ENCODE results near the gene DMRTA2.

DNA sequence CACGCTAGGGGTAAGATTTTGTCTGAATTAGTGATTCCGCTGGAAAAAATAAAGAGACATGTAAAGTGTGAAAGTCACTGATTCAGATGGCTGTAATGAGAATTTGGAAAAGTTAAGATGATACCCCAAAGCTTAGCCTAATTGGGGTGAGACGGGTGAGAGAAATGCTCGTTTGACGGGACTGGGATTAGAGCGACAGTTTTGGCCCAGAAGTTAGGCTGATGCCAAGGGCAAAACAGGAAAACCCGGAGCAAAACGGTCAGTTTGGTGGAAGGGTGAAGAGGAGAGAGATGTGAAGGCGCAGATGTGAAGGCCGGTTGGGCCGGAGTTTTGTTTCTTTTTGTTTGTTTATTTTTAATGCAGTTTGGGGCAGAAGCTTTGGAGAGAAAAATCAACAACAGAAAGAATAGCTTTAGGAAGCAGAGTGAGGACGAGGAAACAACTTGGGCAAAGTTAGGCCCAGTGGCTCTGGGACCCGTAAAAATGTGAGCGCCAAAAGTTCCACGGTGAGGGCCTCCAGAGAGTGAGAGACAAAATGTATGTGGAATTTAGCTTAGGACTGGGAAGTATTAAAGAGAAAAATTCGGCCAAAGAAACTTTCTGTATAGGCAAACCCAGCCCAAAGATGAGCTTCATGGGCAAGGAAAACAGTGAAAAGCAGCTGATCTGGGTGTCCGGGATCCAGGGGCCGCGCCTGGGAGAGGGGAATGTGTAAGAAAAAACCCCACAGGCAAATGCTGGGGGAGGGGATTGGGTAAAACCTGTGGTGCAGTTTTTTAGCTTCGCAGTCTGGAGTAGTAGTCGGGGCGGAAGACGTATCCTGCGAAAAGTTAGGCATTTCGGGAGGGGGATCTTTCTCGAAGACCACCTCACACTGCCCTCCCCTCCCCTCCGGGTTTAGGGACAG, 1.2 kb downstream of the DMRTA2 start:
- TF ChIP-seq, protein P1, sequence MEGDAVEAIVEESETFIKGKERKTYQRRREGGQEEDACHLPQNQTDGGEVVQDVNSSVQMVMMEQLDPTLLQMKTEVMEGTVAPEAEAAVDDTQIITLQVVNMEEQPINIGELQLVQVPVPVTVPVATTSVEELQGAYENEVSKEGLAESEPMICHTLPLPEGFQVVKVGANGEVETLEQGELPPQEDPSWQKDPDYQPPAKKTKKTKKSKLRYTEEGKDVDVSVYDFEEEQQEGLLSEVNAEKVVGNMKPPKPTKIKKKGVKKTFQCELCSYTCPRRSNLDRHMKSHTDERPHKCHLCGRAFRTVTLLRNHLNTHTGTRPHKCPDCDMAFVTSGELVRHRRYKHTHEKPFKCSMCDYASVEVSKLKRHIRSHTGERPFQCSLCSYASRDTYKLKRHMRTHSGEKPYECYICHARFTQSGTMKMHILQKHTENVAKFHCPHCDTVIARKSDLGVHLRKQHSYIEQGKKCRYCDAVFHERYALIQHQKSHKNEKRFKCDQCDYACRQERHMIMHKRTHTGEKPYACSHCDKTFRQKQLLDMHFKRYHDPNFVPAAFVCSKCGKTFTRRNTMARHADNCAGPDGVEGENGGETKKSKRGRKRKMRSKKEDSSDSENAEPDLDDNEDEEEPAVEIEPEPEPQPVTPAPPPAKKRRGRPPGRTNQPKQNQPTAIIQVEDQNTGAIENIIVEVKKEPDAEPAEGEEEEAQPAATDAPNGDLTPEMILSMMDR (IDR thresholded peaks at IDR 0.05; ENCODE audit: low read length): no peak
- TF ChIP-seq EZH2 (IDR thresholded peaks at IDR 0.05; ENCODE audit: borderline replicate concordance, low read length): no peak
